ENCODE results near the gene MARCHF10. TPM values are rescaled to one million over a fixed set of nuclear protein-coding genes. Genes with fewer than 3 reads are reported as not detected.

MARCHF10 gene
- total RNA-seq, 3 donors from 2014 or later, result 0.35 TPM; not detected in 2

- Histone ChIP-seq H3K9me3 (no peaks in the 10 kb centered on the region), H3K4me1 (ENCODE audit: low read depth) (peaks cover 6% of the 10 kb centered on the region), H3K4me3 (no peak overlapping the region), H3K36me3 (ENCODE audit: low read depth) (no peaks in the 10 kb centered on the region)
- ATAC-seq (no peak), DNase-seq (no peak)
- intact Hi-C loops (cut with DNase I, micrococcal nuclease), result no loop called here
- TF ChIP-seq, protein P1, sequence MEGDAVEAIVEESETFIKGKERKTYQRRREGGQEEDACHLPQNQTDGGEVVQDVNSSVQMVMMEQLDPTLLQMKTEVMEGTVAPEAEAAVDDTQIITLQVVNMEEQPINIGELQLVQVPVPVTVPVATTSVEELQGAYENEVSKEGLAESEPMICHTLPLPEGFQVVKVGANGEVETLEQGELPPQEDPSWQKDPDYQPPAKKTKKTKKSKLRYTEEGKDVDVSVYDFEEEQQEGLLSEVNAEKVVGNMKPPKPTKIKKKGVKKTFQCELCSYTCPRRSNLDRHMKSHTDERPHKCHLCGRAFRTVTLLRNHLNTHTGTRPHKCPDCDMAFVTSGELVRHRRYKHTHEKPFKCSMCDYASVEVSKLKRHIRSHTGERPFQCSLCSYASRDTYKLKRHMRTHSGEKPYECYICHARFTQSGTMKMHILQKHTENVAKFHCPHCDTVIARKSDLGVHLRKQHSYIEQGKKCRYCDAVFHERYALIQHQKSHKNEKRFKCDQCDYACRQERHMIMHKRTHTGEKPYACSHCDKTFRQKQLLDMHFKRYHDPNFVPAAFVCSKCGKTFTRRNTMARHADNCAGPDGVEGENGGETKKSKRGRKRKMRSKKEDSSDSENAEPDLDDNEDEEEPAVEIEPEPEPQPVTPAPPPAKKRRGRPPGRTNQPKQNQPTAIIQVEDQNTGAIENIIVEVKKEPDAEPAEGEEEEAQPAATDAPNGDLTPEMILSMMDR (IDR thresholded peaks at IDR 0.05), result no peak
Observed at GRCh38 chr17:62722625-62723024, 85.5 kb downstream of the MARCHF10 start.

GRCh38 chr17:62720126-62720850 lies 87.8 kb downstream of the MARCHF10 start:
- Histone ChIP-seq H3K9me3 (no peaks in the 10 kb centered on the region), H3K4me3 (no peak overlapping the region), H3K36me3 (ENCODE audit: low read depth) (no peaks in the 10 kb centered on the region), H3K4me1 (ENCODE audit: low read depth) (peaks cover 6% of the 10 kb centered on the region)
- intact Hi-C loops (cut with DNase I, micrococcal nuclease), result no loop called here
- TF ChIP-seq, protein P1 (IDR thresholded peaks at IDR 0.05), result no peak
- DNase-seq (no peak), ATAC-seq (no peak)

GRCh38 chr17:62719586-62719985 lies 88.5 kb downstream of the MARCHF10 start:
- no peaks in the 10 kb centered on the region for H3K4me1 ChIP-seq (ENCODE audit: low read depth)
- intact Hi-C loops (cut with DNase I, micrococcal nuclease), result no loop called here
- ATAC-seq, result no peak

GRCh38 chr17:62718429-62718828 lies 89.7 kb downstream of the MARCHF10 start:
- Histone ChIP-seq H3K4me3 (no peak overlapping the region), H3K4me1 (ENCODE audit: low read depth) (no peaks in the 10 kb centered on the region), H3K9me3 (no peaks in the 10 kb centered on the region), H3K36me3 (ENCODE audit: low read depth) (no peaks in the 10 kb centered on the region)
- intact Hi-C loops (cut with DNase I, micrococcal nuclease), result no loop called here
- DNase-seq (no peak), ATAC-seq (no peak)
- TF ChIP-seq, protein P1 (IDR thresholded peaks at IDR 0.05), result no peak

More at GRCh38 chr17:62719586-62719985, 88.5 kb downstream of the MARCHF10 start:
- Histone ChIP-seq H3K36me3 (ENCODE audit: low read depth) (no peaks in the 10 kb centered on the region), H3K9me3 (no peaks in the 10 kb centered on the region), H3K4me3 (no peak overlapping the region)
- TF ChIP-seq, protein P1 (IDR thresholded peaks at IDR 0.05), result no peak
- no peak for DNase-seq

DNA sequence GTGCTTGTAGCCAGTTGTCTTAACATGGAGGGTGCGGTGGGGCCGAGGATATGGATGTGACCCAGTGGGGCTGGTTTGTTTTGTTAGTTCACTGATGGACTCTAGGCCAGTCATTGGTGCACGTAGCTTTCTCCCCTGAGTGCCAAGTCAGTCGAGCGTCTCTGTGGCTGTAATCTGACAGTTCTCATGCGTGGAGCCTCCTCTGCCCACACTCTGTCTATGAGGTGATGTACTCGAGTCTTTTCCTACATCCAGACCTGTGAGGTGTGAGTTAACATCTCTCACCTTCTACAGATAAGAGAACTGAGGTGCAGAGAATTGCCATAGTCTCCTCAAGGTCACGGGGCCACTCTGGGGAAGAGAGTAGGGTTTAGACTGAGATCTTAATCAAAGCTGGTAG lies 90.2 kb downstream of the MARCHF10 start:
- no peaks in the 10 kb centered on the region for H3K36me3 ChIP-seq (ENCODE audit: low read depth)
- TF ChIP-seq, protein P1 (IDR thresholded peaks at IDR 0.05), result no peak
- ATAC-seq (no peak), DNase-seq (no peak)
- no peaks in the 10 kb centered on the region for H3K9me3 ChIP-seq
- intact Hi-C loops (cut with DNase I, micrococcal nuclease), result no loop called here
- H3K4me1 ChIP-seq (ENCODE audit: low read depth), result no peaks in the 10 kb centered on the region
- H3K4me3 ChIP-seq, result no peak overlapping the region

GRCh38 chr17:62717589-62717855 lies 90.6 kb downstream of the MARCHF10 start:
- intact Hi-C loops (cut with DNase I, micrococcal nuclease), result no loop called here
- TF ChIP-seq, protein P1 (IDR thresholded peaks at IDR 0.05), result no peak
- H3K4me1 ChIP-seq (ENCODE audit: low read depth), result no peaks in the 10 kb centered on the region
- no peak for DNase-seq
- no peak for ATAC-seq
- no peak overlapping the region for H3K4me3 ChIP-seq
- H3K9me3 ChIP-seq, result no peaks in the 10 kb centered on the region
- H3K36me3 ChIP-seq (ENCODE audit: low read depth), result no peaks in the 10 kb centered on the region
